GM12878 (cell line): ENCODE measurements around the gene EHD1. TPM values are rescaled to one million over a fixed set of nuclear protein-coding genes. Genes with fewer than 3 reads are reported as not detected.

Experiments
- ATAC-seq: fragments of 200-7000 bp; cut with Tn5 transposase; 3 replicates; pipeline ENCODE4 v1.9.1; 2020; ENCODE audit warnings: mild to moderate bottlenecking, moderate library complexity
- BruUV-seq: library from RNA; stranded (reverse); fragments of 400-500 nt; replicated peaks from 2 replicates; lab custom pipeline; 2021; lab: Mats Ljungman, UMichigan
- CTCF ChIA-PET: fragments of 300-600 bp; sonication (Branson Sonifier 250); formaldehyde crosslinking; extraction: SDS; loops from one replicate; lab custom pipeline; 2021; ENCODE audit warnings: inconsistent platforms; lab: Yijun Ruan, JAX
- POLR2A ChIA-PET: fragments of 350-600 bp; formaldehyde crosslinking; extraction: SDS; loops from one replicate; lab custom pipeline; 2021; ENCODE audit warnings: inconsistent platforms; lab: Charles Lee
- RAD21 ChIA-PET: fragments of 300-600 bp; sonication (Branson Sonifier 250); formaldehyde crosslinking; loops from one replicate; lab custom pipeline; 2023; ENCODE audit warnings: antibody characterized with exemption; ENCODE audit not compliant: unreplicated experiment; lab: Charles Lee
- SMC1A ChIA-PET: fragments of 300-600 bp; sonication (Branson Sonifier 250); formaldehyde crosslinking; loops from one replicate; lab custom pipeline; 2023; ENCODE audit not compliant: unreplicated experiment, uncharacterized antibody; lab: Charles Lee
- DNase-seq: peaks from one replicate; pipeline ENCODE4 v3.0.0-alpha.2; 2011; ENCODE audit warnings: low read depth, low spot score
- FAIRE-seq: peaks from 3 replicates; lab custom pipeline; 2011; peaks lifted over from hg19 to GRCh38; lab: Jason Lieb, UNC
- H2AFZ ChIP-seq: 2 replicates; pipeline ENCODE4 v1.6.0; 2011; ENCODE audit warnings: low read depth, low read length, control low read depth; ENCODE audit not compliant: control insufficient read depth
- H3K27ac ChIP-seq: 2 replicates; pipeline ENCODE4 v1.5.1; 2011; ENCODE audit warnings: control low read depth; ENCODE audit not compliant: control insufficient read depth, insufficient read depth
- H3K27me3 ChIP-seq, 2 experiments: replicated peaks in 1 of 2; 2 replicates each; pipeline versions ENCODE4 v1.6.0 to v1.6.1; 2011; ENCODE audit warnings: low read length in 1 of 2; ENCODE audit not compliant: control insufficient read depth in 2 of 2, insufficient read depth in 2 of 2
- H3K36me3 ChIP-seq, 2 experiments: 2 replicates each; pipeline ENCODE4 v1.5.1; 2011; ENCODE audit warnings: low read length in 1 of 2; ENCODE audit not compliant: control insufficient read depth in 2 of 2, insufficient read depth in 2 of 2
- H3K4me1 ChIP-seq: 2 replicates; pipeline ENCODE4 v1.6.1; 2011; ENCODE audit warnings: mild to moderate bottlenecking, low read length, moderate library complexity, mixed read lengths; ENCODE audit not compliant: control insufficient read depth, insufficient read depth
- H3K4me2 ChIP-seq: 2 replicates; pipeline ENCODE4 v1.6.0; 2011; ENCODE audit warnings: control low read depth; ENCODE audit not compliant: control insufficient read depth, insufficient read depth
- H3K4me3 ChIP-seq: fragments of 200-600 bp; sonication (generic); 2 replicates; pipeline ENCODE4 v1.5.1; 2016
- H3K79me2 ChIP-seq: 2 replicates; pipeline ENCODE4 v1.6.0; 2011; ENCODE audit warnings: low read length; ENCODE audit not compliant: control insufficient read depth, insufficient read depth
- H3K9ac ChIP-seq: 2 replicates; pipeline ENCODE4 v1.8.0; 2011; ENCODE audit warnings: low read length, control low read depth, mixed read lengths; ENCODE audit not compliant: control insufficient read depth, insufficient read depth
- H3K9me3 ChIP-seq: replicated peaks from 3 replicates; pipeline ENCODE4 v1.5.1; 2011; ENCODE audit warnings: mild to moderate bottlenecking, low read length; ENCODE audit not compliant: control insufficient read depth, insufficient read depth
- H4K20me1 ChIP-seq: 2 replicates; pipeline ENCODE4 v1.6.0; 2011; ENCODE audit not compliant: control insufficient read depth, insufficient read depth
- CEBPB ChIP-seq, 2 experiments: fragments of 150-350 bp in 1 of 2; IDR thresholded peaks; 2 replicates each; pipeline ENCODE4 v1.6.1; 2012 to 2014; ENCODE audit warnings: low read depth in 2 of 2, low read length in 2 of 2, borderline replicate concordance in 1 of 2, inconsistent platforms in 1 of 2
- GATAD2B ChIP-seq: fragments of 450-650 bp; conservative IDR thresholded peaks from 2 replicates; pipeline ENCODE4 v1.6.1; 2017; ENCODE audit warnings: low read depth, mild to moderate bottlenecking, moderate library complexity
- SMARCA5 ChIP-seq: fragments of 450-650 bp; IDR thresholded peaks from 2 replicates; pipeline ENCODE4 v1.6.1; 2017; ENCODE audit warnings: mild to moderate bottlenecking
- ZSCAN29 ChIP-seq: fragments of 450-650 bp; IDR thresholded peaks from 2 replicates; pipeline ENCODE4 v1.6.1; 2017; ENCODE audit warnings: mild to moderate bottlenecking, moderate library complexity
- WGBS: methylation state at CpG from one replicate; pipeline ENCODE4 v1.1.6; 2016; ENCODE audit warnings: low lambda C conversion rate; ENCODE audit not compliant: insufficient replicate concordance, insufficient coverage; ENCODE audit errors: missing lambda C conversion rate; 5-methylcytosine and 5-hydroxymethylcytosine counted together
- in situ Hi-C: fragments of 300-500 bp; cut with MboI; formaldehyde crosslinking; loops from 9 replicates; pipeline ENCODE4 v1.14.3; 2018; ENCODE audit warnings: mixed read lengths
- intact Hi-C: fragments of 100-400 bp; cut with micrococcal nuclease; formaldehyde crosslinking; loops from one replicate; pipeline ENCODE4 v1.14.2; 2022; ENCODE audit not compliant: unreplicated experiment
- polyA plus RNA-seq, 11 experiments: library from polyadenylated mRNA; depleted of rRNA in 4 of 11; unstranded in 6 of 11; stranded (reverse) in 5 of 11; fragments of >200 nt; fragmentation: Nextera tagmentation in 4 of 11; fragmentation: Illumina TruSeq in 1 of 11; extraction: Ambion mirVana in 4 of 11; extraction: Trizol in 1 of 11; gene quantifications; 1 replicate in 1 of 11; 2 replicates in 10 of 11; pipeline versions ENCODE4 v1.2.1 to v1.2.3, GENCODE V29; 2011 to 2016; ENCODE audit warnings: inconsistent platforms in 2 of 11, missing spikeins in 2 of 11, low read depth in 1 of 11
- total RNA-seq, 4 experiments: library from RNA; depleted of rRNA in 3 of 4; stranded (reverse); fragments of >200 nt in 3 of 4; fragmentation: Illumina TruSeq in 1 of 4; extraction: Trizol in 1 of 4; gene quantifications; 2 replicates each; pipeline versions ENCODE4 v1.2.1 to v1.2.3, GENCODE V29; 2013 to 2021

Gene EHD1
- total and polyA plus RNA-seq, 10 of the 15 experiments (the other 5 are each of a cell fraction or from before 2014, with no cell fraction given): 1.0 to 165 (median 66.5) TPM

GRCh38 chr11:64924910-64925284, 46.5 kb upstream of the EHD1 start:
- Histone ChIP-seq H4K20me1 (no peaks in the 10 kb centered on the region), H3K27ac (no peak overlapping the region), H3K9me3 (no peaks in the 10 kb centered on the region), H3K36me3 (no peaks in the 10 kb centered on the region; a peak in 1 of 4 replicates), H3K9ac (peak overlapping the region; percentile 83), H3K4me2 (peak overlapping the region; percentile 100), H3K79me2 (no peaks in the 10 kb centered on the region), H3K4me3 (peak overlapping the region; percentile 66), H3K27me3 (no peaks in the 10 kb centered on the region), H2AFZ (peak overlapping the region; percentile 100), H3K4me1 (peaks cover 5% of the 10 kb centered on the region)
- 4% methylated on average over 24 of the region's 24 CpGs for WGBS
- in situ Hi-C loops: no loop called here
- ChIA-PET SMC1A (interaction anchor here (0.9 to 1.4 kb wide), 3 partner anchors 24 to 77 kb away, joined by 3 to 6 read pairs (median 4); no protein-coding TSS in a partner anchor), POLR2A (interaction anchor here (0.6 to 1.5 kb wide), 5 partner anchors 13 to 187 kb away, joined by 3 to 4 read pairs (median 3); partner anchors contain the start of genes SF1 and TM7SF2), RAD21 (interaction anchor here (0.5 to 2.0 kb wide), 4 partner anchors 9 to 338 kb away, joined by 3 to 8 read pairs (median 3); partner anchors contain the start of gene ARL2), CTCF (interaction anchor here (0.8 to 1.3 kb wide), 5 partner anchors 24 to 191 kb away, joined by 3 to 4 read pairs (median 3); partner anchors contain the start of gene TM7SF2)
- FAIRE-seq: no peak
- TF ChIP-seq ZSCAN29 (no peak), CEBPB (IDR thresholded peaks at IDR 0.05; ENCODE audit: borderline replicate concordance in 1 of 2, low read depth in 2 of 2, low read length in 2 of 2) (no peak), SMARCA5 (0 out of 2 replicates have a peak, but pooled peaks have one; percentile 1), GATAD2B (0 out of 2 replicates have a peak, but pooled peaks have one; percentile 15)
- BruUV-seq: no TSS peak
- intact Hi-C loops: no loop called here
- no peak for DNase-seq
- peak; percentile 4; the same call in 1 of the 3 replicates for ATAC-seq
